ENCODE measurements around the gene PRICKLE3. TPM values are rescaled to one million over a fixed set of nuclear protein-coding genes. Genes with fewer than 3 reads are reported as not detected.

The PRICKLE3 gene
- total RNA-seq, 1 experiment from 2014 or later = 4.0 TPM

- no peaks in the 10 kb centered on the region for H3K36me3 ChIP-seq (ENCODE audit: insufficient read depth, low read length)
- no peak overlapping the region for H3K4me3 ChIP-seq (ENCODE audit: low read length)
- no peaks in the 10 kb centered on the region for H3K9me2 ChIP-seq (replicated peaks; ENCODE audit: insufficient read depth, low read length)
- no peaks in the 10 kb centered on the region for H3K27me3 ChIP-seq (ENCODE audit: low read length)
- H2AFZ ChIP-seq (ENCODE audit: low read length) = no peak overlapping the region
- H3K4me1 ChIP-seq (ENCODE audit: low read length) = peaks cover 5% of the 10 kb centered on the region
- no peak overlapping the region for H3K27ac ChIP-seq (ENCODE audit: low read length)
- DNase-seq = no peak
- no peak overlapping the region for H3K4me2 ChIP-seq (ENCODE audit: low read depth, low read length, poor library complexity, severe bottlenecking)
- no peaks in the 10 kb centered on the region for H3K9me3 ChIP-seq (ENCODE audit: low read length)
- no peaks in the 10 kb centered on the region for H4K20me1 ChIP-seq (ENCODE audit: insufficient read depth, low read depth, low read length)
- H3K9ac ChIP-seq (ENCODE audit: low read length) = no peak overlapping the region
- no peaks in the 10 kb centered on the region for H3K79me2 ChIP-seq (ENCODE audit: low read length)
Observed at GRCh38 chrX:49204017-49204416, 17.8 kb upstream of the PRICKLE3 start.

DNA sequence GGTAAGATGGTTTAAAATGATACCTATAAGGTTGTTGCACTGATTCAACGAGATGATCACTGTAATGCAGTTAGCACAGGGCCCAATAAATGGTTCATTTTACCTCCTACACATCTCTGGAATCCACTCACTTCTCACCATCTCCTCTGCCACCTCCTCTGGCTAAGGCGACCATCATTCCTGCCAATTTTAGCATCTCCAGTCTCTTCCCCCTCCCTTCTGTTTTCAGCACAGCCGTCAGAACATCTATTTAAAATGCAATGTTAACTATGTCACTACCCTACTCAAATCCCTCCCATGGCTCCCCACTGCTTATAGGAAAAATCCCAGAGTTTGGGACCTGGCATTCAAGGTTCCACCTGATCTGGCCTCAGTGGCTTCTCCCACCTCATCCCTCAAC lies 17.4 kb upstream of the PRICKLE3 start:
- Histone ChIP-seq H2AFZ (ENCODE audit: low read length) (no peak overlapping the region), H3K9me2 (replicated peaks; ENCODE audit: insufficient read depth, low read length) (no peaks in the 10 kb centered on the region), H4K20me1 (ENCODE audit: insufficient read depth, low read depth, low read length) (no peaks in the 10 kb centered on the region), H3K36me3 (ENCODE audit: insufficient read depth, low read length) (no peaks in the 10 kb centered on the region), H3K79me2 (ENCODE audit: low read length) (no peaks in the 10 kb centered on the region), H3K4me2 (ENCODE audit: low read depth, low read length, poor library complexity, severe bottlenecking) (no peak overlapping the region), H3K9me3 (ENCODE audit: low read length) (no peaks in the 10 kb centered on the region), H3K4me3 (ENCODE audit: low read length) (no peak overlapping the region), H3K27ac (ENCODE audit: low read length) (no peak overlapping the region), H3K27me3 (ENCODE audit: low read length) (no peaks in the 10 kb centered on the region), H3K4me1 (ENCODE audit: low read length) (peaks cover 5% of the 10 kb centered on the region), H3K9ac (ENCODE audit: low read length) (no peak overlapping the region)
- DNase-seq = no peak

DNA sequence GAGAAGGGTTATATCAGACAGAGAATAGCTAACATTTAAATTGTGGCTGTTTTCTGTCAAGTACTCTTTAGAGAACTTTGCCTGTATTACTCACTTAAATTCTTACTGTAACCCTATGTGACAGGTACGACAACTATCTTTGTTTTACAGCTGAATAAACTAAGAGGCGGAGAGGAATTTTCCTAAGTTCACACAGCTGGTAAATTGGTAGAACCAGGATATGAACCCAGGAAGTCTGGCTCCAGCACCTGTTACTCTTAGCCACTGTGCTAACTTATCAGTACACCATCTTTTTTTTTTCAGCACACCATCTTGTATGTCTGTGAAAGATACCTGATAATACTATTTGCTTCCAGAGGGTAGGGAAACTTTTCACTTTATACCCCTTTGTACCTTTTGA lies 15.8 kb upstream of the PRICKLE3 start:
- Histone ChIP-seq H3K9ac (ENCODE audit: low read length) (no peak overlapping the region), H3K79me2 (ENCODE audit: low read length) (no peaks in the 10 kb centered on the region), H3K4me2 (ENCODE audit: low read depth, low read length, poor library complexity, severe bottlenecking) (no peak overlapping the region), H3K4me1 (ENCODE audit: low read length) (peaks cover 5% of the 10 kb centered on the region), H3K27me3 (ENCODE audit: low read length) (no peaks in the 10 kb centered on the region), H3K36me3 (ENCODE audit: insufficient read depth, low read length) (no peaks in the 10 kb centered on the region), H3K9me2 (replicated peaks; ENCODE audit: insufficient read depth, low read length) (no peaks in the 10 kb centered on the region), H3K9me3 (ENCODE audit: low read length) (no peaks in the 10 kb centered on the region), H4K20me1 (ENCODE audit: insufficient read depth, low read depth, low read length) (no peaks in the 10 kb centered on the region), H2AFZ (ENCODE audit: low read length) (no peak overlapping the region), H3K4me3 (ENCODE audit: low read length) (no peak overlapping the region), H3K27ac (ENCODE audit: low read length) (no peak overlapping the region)
- no peak for DNase-seq

DNA sequence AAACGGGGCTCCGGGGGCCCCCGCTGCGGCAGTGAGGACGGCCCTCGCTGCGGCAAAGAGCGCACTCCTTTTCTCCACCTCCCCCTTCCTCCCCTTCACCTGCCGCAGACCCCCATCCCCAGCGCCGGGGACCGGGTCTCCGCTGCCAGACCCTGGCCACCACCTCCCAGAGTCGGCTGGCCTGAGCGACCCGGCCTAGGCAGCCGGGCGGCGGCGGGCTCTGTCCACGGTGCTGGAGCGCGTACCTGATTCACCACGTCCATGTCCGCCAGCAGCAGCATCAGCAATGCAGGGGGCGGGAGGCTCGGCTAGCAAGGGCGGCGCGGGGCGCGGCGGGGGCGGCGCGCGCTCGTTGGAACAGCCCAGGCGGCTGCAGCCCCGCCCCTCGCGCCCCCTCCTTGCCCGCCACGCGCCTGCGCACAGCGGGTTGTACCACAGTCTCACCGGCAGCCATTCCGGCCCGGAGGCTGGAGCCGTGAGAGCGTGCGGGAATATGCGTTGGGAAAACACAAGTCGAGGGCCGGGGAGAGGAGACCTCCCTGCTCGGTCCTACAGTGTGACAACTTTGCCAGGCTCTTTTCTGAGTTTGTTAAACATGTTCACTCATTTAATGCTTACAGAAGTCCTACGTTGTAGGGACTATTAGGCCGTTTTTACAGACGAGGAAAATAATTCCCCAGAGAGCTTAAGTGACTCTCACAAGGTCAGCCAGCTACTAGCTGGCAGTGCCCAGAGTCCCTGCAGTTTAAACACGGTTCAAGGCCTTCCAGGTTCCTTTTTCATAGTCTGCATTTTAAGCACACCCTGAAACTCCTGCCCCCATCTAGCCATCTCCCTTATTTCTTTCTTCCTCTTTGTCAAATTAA lies 14.0 kb upstream of the PRICKLE3 start, which contains the start of gene SYP:
TSS of gene SYP (minus strand) at position 288 of the 866 bp plus-strand sequence. CDS start at position 281, 7 bp downstream.
- Histone ChIP-seq H3K9ac (ENCODE audit: low read length) (peak within 1 kb of the TSS; percentile 72), H3K4me1 (ENCODE audit: low read length) (peaks cover 5% of the 10 kb centered on the region), H3K9me3 (ENCODE audit: low read length) (no peaks in the 10 kb centered on the region), H3K27me3 (ENCODE audit: low read length) (no peaks in the 10 kb centered on the region), H3K79me2 (ENCODE audit: low read length) (no peaks in the 10 kb centered on the region), H3K36me3 (ENCODE audit: insufficient read depth, low read length) (no peaks in the 10 kb centered on the region), H3K27ac (ENCODE audit: low read length) (no peak within 1 kb of the TSS), H4K20me1 (ENCODE audit: insufficient read depth, low read depth, low read length) (no peaks in the 10 kb centered on the region), H3K9me2 (replicated peaks; ENCODE audit: insufficient read depth, low read length) (no peaks in the 10 kb centered on the region), H2AFZ (ENCODE audit: low read length) (peak within 1 kb of the TSS; percentile 75; the same call in 1 of the 2 replicates), H3K4me3 (ENCODE audit: low read length) (peak within 1 kb of the TSS; percentile 57; the same call in 1 of the 2 replicates), H3K4me2 (ENCODE audit: low read depth, low read length, poor library complexity, severe bottlenecking) (peak within 1 kb of the TSS; percentile 72)
- peak; percentile 92 for DNase-seq

DNA sequence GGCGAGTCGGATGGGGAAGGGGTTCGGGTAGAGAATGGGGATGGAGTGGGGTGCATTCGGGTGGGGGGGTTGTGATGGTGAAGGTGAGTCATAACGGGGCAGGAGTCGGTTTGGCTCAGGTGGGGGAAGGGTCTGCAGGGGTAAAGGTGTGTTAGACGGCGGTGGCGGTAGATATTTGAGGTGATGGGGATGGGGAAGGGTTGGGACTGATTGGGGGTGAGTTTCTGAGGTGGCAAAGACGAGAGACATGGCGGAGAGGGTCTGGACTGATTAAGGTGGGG lies 13.1 kb upstream of the PRICKLE3 start:
- no peaks in the 10 kb centered on the region for H3K9me3 ChIP-seq (ENCODE audit: low read length)
- H3K36me3 ChIP-seq (ENCODE audit: insufficient read depth, low read length) = no peaks in the 10 kb centered on the region
- no peak overlapping the region for H3K4me2 ChIP-seq (ENCODE audit: low read depth, low read length, poor library complexity, severe bottlenecking)
- no peak overlapping the region for H3K27ac ChIP-seq (ENCODE audit: low read length)
- H3K79me2 ChIP-seq (ENCODE audit: low read length) = no peaks in the 10 kb centered on the region
- H3K4me3 ChIP-seq (ENCODE audit: low read length) = no peak overlapping the region
- H3K9ac ChIP-seq (ENCODE audit: low read length) = no peak overlapping the region
- H3K9me2 ChIP-seq (replicated peaks; ENCODE audit: insufficient read depth, low read length) = no peaks in the 10 kb centered on the region
- H3K27me3 ChIP-seq (ENCODE audit: low read length) = no peaks in the 10 kb centered on the region
- H2AFZ ChIP-seq (ENCODE audit: low read length) = no peak overlapping the region
- DNase-seq = no peak
- no peaks in the 10 kb centered on the region for H4K20me1 ChIP-seq (ENCODE audit: insufficient read depth, low read depth, low read length)
- peaks cover 5% of the 10 kb centered on the region for H3K4me1 ChIP-seq (ENCODE audit: low read length)

DNA sequence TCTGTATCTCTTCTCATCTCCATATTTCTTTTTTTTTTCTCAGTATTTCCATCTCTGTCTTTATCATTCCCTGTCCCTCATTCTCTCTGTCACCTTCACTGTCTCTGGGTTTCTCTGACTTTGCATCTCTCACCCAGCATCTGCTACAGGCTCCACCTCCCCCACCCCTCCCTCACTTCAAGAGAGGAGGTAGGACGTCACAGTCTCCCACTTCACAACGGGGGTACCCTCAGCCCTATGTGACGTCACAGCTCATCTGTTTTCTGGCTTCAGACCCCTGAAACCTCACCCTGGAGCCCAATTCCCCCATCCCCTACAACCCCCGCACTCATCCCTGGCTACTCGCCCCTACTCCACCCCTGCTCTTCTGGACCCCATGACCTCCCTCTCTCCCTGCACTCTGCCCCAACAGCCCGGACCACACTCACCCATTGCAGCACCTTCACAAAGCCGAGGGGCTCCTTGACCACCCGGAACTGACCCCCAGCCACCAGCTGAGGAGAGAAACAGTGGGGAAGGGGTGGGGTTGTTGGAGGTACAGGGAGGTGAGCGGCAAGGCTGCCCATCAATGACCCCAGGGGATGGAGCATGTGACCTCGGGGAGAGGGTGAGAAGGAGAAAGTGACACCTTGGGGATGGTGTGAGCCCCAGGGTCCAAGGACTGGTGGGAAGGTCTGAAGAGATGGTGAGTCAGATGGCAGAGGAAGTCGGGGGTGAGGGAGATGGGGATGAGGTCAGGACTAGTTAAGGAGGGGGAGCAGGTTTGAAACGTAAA lies 12.6 kb upstream of the PRICKLE3 start:
- Histone ChIP-seq H3K79me2 (ENCODE audit: low read length) (no peaks in the 10 kb centered on the region), H3K9ac (ENCODE audit: low read length) (no peak overlapping the region), H4K20me1 (ENCODE audit: insufficient read depth, low read depth, low read length) (no peaks in the 10 kb centered on the region), H3K27ac (ENCODE audit: low read length) (no peak overlapping the region), H3K9me3 (ENCODE audit: low read length) (no peaks in the 10 kb centered on the region), H3K9me2 (replicated peaks; ENCODE audit: insufficient read depth, low read length) (no peaks in the 10 kb centered on the region), H3K27me3 (ENCODE audit: low read length) (no peaks in the 10 kb centered on the region), H3K36me3 (ENCODE audit: insufficient read depth, low read length) (no peaks in the 10 kb centered on the region), H3K4me2 (ENCODE audit: low read depth, low read length, poor library complexity, severe bottlenecking) (no peak overlapping the region), H3K4me3 (ENCODE audit: low read length) (no peak overlapping the region), H3K4me1 (ENCODE audit: low read length) (peaks cover 5% of the 10 kb centered on the region), H2AFZ (ENCODE audit: low read length) (no peak overlapping the region)
- no peak for DNase-seq

DNA sequence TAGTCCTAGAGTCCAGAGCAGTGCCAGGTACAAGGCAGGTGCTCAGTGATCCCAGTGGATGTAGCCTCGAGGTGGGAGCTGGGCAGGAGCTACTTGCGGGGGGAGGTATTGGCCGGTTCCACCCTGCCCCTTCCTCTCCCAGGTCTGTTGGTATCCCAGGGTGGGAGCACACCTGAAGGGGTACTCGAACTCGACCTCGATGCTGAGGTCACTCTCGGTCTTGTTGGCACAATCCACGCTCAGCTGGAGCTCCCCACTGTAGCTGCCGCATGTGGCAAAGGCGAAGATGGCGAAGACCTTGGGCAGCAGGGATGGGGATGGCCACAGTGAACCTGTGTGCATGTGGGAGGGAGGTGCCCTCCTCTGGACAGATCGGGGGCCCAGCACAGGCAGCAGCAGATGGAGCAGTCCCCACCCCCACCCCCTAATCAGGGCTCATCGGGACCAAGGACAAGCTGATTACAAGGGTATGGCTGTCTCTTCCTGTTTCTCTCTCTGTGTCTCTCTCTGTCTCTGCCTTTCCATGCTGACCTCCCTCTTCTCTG lies 11.4 kb upstream of the PRICKLE3 start:
- no peaks in the 10 kb centered on the region for H3K9me2 ChIP-seq (replicated peaks; ENCODE audit: insufficient read depth, low read length)
- no peak overlapping the region for H3K27ac ChIP-seq (ENCODE audit: low read length)
- peaks cover 5% of the 10 kb centered on the region for H3K4me1 ChIP-seq (ENCODE audit: low read length)
- H3K27me3 ChIP-seq (ENCODE audit: low read length) = no peaks in the 10 kb centered on the region
- no peak for DNase-seq
- H4K20me1 ChIP-seq (ENCODE audit: insufficient read depth, low read depth, low read length) = no peaks in the 10 kb centered on the region
- no peak overlapping the region for H3K4me2 ChIP-seq (ENCODE audit: low read depth, low read length, poor library complexity, severe bottlenecking)
- H3K36me3 ChIP-seq (ENCODE audit: insufficient read depth, low read length) = no peaks in the 10 kb centered on the region
- no peak overlapping the region for H3K4me3 ChIP-seq (ENCODE audit: low read length)
- no peak overlapping the region for H2AFZ ChIP-seq (ENCODE audit: low read length)
- H3K79me2 ChIP-seq (ENCODE audit: low read length) = no peaks in the 10 kb centered on the region
- H3K9ac ChIP-seq (ENCODE audit: low read length) = no peak overlapping the region
- no peaks in the 10 kb centered on the region for H3K9me3 ChIP-seq (ENCODE audit: low read length)

DNA sequence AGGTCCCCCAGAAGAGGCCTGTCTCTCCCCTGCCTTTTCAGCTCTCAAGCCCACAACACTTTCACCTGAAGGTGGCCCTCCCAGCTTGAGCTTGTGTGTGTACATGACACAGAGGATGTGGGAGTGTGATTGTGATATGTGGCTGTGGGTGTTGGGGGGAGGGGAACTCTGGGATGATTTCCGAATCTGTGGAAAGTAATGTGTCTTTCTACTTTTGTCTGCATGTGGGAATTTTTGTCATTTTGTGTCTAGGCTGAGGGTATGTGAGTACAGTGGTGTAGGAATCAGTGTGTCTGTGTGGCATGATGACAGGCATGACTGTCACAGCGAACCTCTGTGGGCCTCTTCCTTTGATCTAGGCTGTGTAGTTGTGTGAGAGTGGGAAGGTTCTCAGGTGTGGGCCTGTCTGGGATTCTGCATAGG lies 7.4 kb upstream of the PRICKLE3 start:
- no peak overlapping the region for H2AFZ ChIP-seq (ENCODE audit: low read length)
- no peak overlapping the region for H3K27ac ChIP-seq (ENCODE audit: low read length)
- H3K4me2 ChIP-seq (ENCODE audit: low read depth, low read length, poor library complexity, severe bottlenecking) = no peak overlapping the region
- no peaks in the 10 kb centered on the region for H3K9me2 ChIP-seq (replicated peaks; ENCODE audit: insufficient read depth, low read length)
- H3K9me3 ChIP-seq (ENCODE audit: low read length) = no peaks in the 10 kb centered on the region
- no peaks in the 10 kb centered on the region for H3K79me2 ChIP-seq (ENCODE audit: low read length)
- no peaks in the 10 kb centered on the region for H4K20me1 ChIP-seq (ENCODE audit: insufficient read depth, low read depth, low read length)
- H3K9ac ChIP-seq (ENCODE audit: low read length) = no peak overlapping the region
- H3K4me1 ChIP-seq (ENCODE audit: low read length) = peaks cover 12% of the 10 kb centered on the region
- DNase-seq = no peak
- H3K4me3 ChIP-seq (ENCODE audit: low read length) = no peak overlapping the region
- no peaks in the 10 kb centered on the region for H3K27me3 ChIP-seq (ENCODE audit: low read length)
- H3K36me3 ChIP-seq (ENCODE audit: insufficient read depth, low read length) = no peaks in the 10 kb centered on the region
